Gastrocnemius medialis (tissue), 4 donors: ENCODE results near the gene FKBP5.

Experiments
- CTCF ChIP-seq, 5 experiments: fragments of 450-650 bp in 3 of 5; fragments of 200-600 bp in 2 of 5; sonication (generic) in 2 of 5; IDR thresholded peaks in 4 of 5; conservative IDR thresholded peaks in 1 of 5; 1 replicate in 4 of 5; 2 replicates in 1 of 5; pipeline ENCODE4 v1.5.1; 2016 to 2019; ENCODE audit warnings: antibody characterized with exemption in 5 of 5, mild to moderate bottlenecking in 3 of 5, moderate library complexity in 3 of 5
- POLR2A ChIP-seq, 2 donors: fragments of 450-650 bp; IDR thresholded peaks; one replicate each; pipeline ENCODE4 v1.6.1; 2017; ENCODE audit warnings: antibody characterized with exemption in 2 of 2, mild to moderate bottlenecking in 2 of 2, moderate library complexity in 2 of 2

- TF ChIP-seq CTCF (IDR thresholded peaks at IDR 0.05 in 4 of 5, conservative IDR thresholded peaks at IDR 0.05 in 1 of 5) = no peak
- TF ChIP-seq POLR2A (IDR thresholded peaks at IDR 0.05) = no peak
These were observed 48.3 kb upstream of the FKBP5 start, which contains the start of gene ARMC12 for GRCh38 chr6:35736982-35737412.
